Spleen (tissue), 7 donors: Measurements from ENCODE around the gene KRTAP4-11.

Experiments used
- CTCF ChIP-seq, 11 experiments: fragments of 200-600 bp in 7 of 11; fragments of 450-650 bp in 4 of 11; sonication (generic) in 4 of 11; IDR thresholded peaks in 8 of 11; conservative IDR thresholded peaks in 3 of 11; 1 replicate in 7 of 11; 2 replicates in 4 of 11; pipeline versions ENCODE4 v1.4.0 to v1.8.0; 2016 to 2021; ENCODE audit warnings: antibody characterized with exemption in 11 of 11, inconsistent platforms in 4 of 11, mild to moderate bottlenecking in 1 of 11
- POLR2A ChIP-seq, 3 donors: fragments of 450-650 bp; IDR thresholded peaks; one replicate each; pipeline ENCODE4 v1.5.1; 2017; ENCODE audit warnings: antibody characterized with exemption in 3 of 3, mild to moderate bottlenecking in 1 of 3
- POLR2AphosphoS5 ChIP-seq, 3 donors: sonication (generic); formaldehyde crosslinking; IDR thresholded peaks; one replicate each; pipeline ENCODE4 v1.5.1; 2017; ENCODE audit warnings: antibody characterized with exemption in 3 of 3
- donor health status: DM: no; HTN: no; CAD: no; lungs with moderate emphysema.
- donor health status: DM: no; HTN: no; CAD: no.
- donor health status: DM: no; HTN: no; CAD: no.

GRCh38 chr17:41167561-41167960 lies 49.4 kb upstream of the KRTAP4-11 start:
- TF ChIP-seq CTCF (IDR thresholded peaks at IDR 0.05 in 8 of 11, conservative IDR thresholded peaks at IDR 0.05 in 3 of 11) = no peak
- no peak for TF ChIP-seq POLR2A (IDR thresholded peaks at IDR 0.05)
- TF ChIP-seq POLR2AphosphoS5 (IDR thresholded peaks at IDR 0.05) = no peak
